HEK293T (cell line): ENCODE results near the gene OR2AT4.
"Not testable (repeated sequence)": the region's sequence is repeated elsewhere in the genome, so short reads cannot be mapped to it uniquely, and the experiment has no call there.

Source experiments
- CTCF ChIA-PET: fragments of 350-600 bp; formaldehyde crosslinking; extraction: SDS; loops from one replicate; lab custom pipeline; 2021; ENCODE audit warnings: antibody characterized with exemption, inconsistent platforms; lab: Yijun Ruan, JAX
- POLR2A ChIA-PET: fragments of 350-600 bp; formaldehyde crosslinking; extraction: SDS; loops from one replicate; lab custom pipeline; 2020; ENCODE audit warnings: antibody characterized with exemption, inconsistent platforms; lab: Yijun Ruan, JAX
- DNase-seq: peaks from one replicate; pipeline ENCODE4 v3.0.0; 2012; ENCODE audit warnings: mixed read lengths; ENCODE audit errors: extremely low spot score
- ARNT ChIP-seq: fragments of 450-650 bp; IDR thresholded peaks from 2 replicates; pipeline ENCODE4 v1.6.1; 2017; ENCODE audit warnings: mild to moderate bottlenecking
- BHLHE40 ChIP-seq: fragments of 450-650 bp; IDR thresholded peaks from 2 replicates; pipeline ENCODE4 v1.6.1; 2016; ENCODE audit warnings: mild to moderate bottlenecking, moderate library complexity, borderline replicate concordance
- CTBP1 ChIP-seq: fragments of 450-650 bp; IDR thresholded peaks from 2 replicates; pipeline ENCODE4 v1.6.1; 2016; ENCODE audit warnings: borderline replicate concordance
- ELF4 ChIP-seq: fragments of 450-650 bp; IDR thresholded peaks from 2 replicates; pipeline ENCODE4 v1.6.1; 2017; ENCODE audit warnings: antibody characterized with exemption
- FOXA1 ChIP-seq: fragments of 450-650 bp; IDR thresholded peaks from 2 replicates; pipeline ENCODE4 v1.6.1; 2016; ENCODE audit warnings: mild to moderate bottlenecking
- FOXK2 ChIP-seq: fragments of 450-650 bp; IDR thresholded peaks from 2 replicates; pipeline ENCODE4 v1.6.1; 2016; ENCODE audit warnings: mild to moderate bottlenecking
- FOXM1 ChIP-seq: fragments of 450-650 bp; IDR thresholded peaks from 2 replicates; pipeline ENCODE4 v1.6.1; 2017; ENCODE audit warnings: mild to moderate bottlenecking, borderline replicate concordance
- HDGF ChIP-seq: fragments of 450-650 bp; IDR thresholded peaks from 2 replicates; pipeline ENCODE4 v1.6.1; 2017; ENCODE audit warnings: antibody characterized with exemption, borderline replicate concordance
- L3MBTL2 ChIP-seq: fragments of 450-650 bp; conservative IDR thresholded peaks from 2 replicates; pipeline ENCODE4 v1.6.1; 2016; ENCODE audit warnings: mild to moderate bottlenecking
- LEF1 ChIP-seq: fragments of 450-650 bp; IDR thresholded peaks from 2 replicates; pipeline ENCODE4 v1.6.1; 2017; ENCODE audit warnings: mild to moderate bottlenecking, borderline replicate concordance
- NFRKB ChIP-seq: fragments of 450-650 bp; IDR thresholded peaks from 2 replicates; pipeline ENCODE4 v1.6.1; 2016; ENCODE audit warnings: mild to moderate bottlenecking, moderate library complexity
- PKNOX1 ChIP-seq: fragments of 450-650 bp; IDR thresholded peaks from 2 replicates; pipeline ENCODE4 v1.6.1; 2016
- SP1 ChIP-seq: fragments of 450-650 bp; IDR thresholded peaks from 2 replicates; pipeline ENCODE4 v1.6.1; 2017
- SUZ12 ChIP-seq: fragments of 450-650 bp; IDR thresholded peaks from 2 replicates; pipeline ENCODE4 v1.6.1; 2016; ENCODE audit warnings: mild to moderate bottlenecking
- TARDBP ChIP-seq: fragments of 450-650 bp; IDR thresholded peaks from 2 replicates; pipeline ENCODE4 v1.6.1; 2016
- ZNF384 ChIP-seq: fragments of 450-650 bp; IDR thresholded peaks from 2 replicates; pipeline ENCODE4 v1.6.1; 2016

Gene OR2AT4

DNA sequence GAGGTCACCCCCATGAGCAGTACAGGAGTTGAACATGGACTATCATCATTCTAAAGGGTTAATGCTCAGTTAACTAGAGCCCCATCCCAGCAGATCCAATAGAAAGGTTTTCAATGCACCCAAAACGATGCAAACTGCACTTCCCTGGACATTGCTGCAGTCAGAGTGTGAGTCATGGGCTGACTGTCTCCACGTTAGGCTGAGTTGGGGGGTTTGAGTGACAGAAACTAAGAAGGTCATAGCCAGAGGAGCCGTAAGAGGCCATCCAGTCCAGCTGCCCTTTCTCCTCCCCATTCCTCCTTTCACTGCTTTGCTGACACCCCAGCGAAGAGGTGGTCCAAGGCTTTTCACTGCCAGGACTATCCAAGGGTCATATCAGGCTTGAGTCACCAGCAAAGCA, 10.5 kb upstream of the OR2AT4 start:
- DNase-seq = no peak
- TF ChIP-seq PKNOX1 (no peak), CTBP1 (no peak), SUZ12 (no peak), LEF1 (no peak)
- CTCF ChIA-PET = no interaction called here

DNA sequence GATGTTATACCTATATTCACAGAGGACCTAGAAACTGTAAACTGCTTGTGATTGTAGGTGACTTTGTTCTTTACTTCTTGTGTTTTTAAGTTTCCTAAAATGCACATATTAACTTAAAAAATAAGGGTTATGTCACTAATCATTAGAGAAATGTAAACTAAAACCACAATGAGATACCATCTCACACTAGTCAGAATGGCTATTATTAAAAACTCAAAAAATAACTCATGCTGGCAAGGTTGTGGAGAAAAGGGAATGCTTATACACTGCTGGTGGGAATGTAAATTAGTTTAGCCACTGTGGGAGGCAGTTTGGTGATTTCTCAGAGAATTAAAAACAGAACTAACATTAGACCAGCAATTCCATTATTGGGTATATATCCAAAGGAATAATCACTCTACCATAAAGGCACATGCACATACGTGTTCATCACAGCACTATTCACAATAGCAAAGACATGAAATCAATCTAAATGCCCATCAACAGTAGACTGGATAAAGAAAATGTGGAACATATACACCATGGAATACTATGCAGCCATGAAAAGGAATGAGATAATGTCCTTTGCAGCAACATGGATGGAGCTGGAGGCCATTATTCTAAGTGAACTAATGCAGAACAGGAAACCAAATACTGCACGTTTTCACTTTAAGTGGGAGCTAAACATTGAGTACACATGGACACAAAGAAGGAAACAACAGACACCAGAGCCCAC, 9.4 kb upstream of the OR2AT4 start:
- CTCF ChIA-PET, DNase-seq, POLR2A ChIA-PET: not testable (repeated sequence)

More for the DNA sequence above, 10.5 kb upstream of the OR2AT4 start:
- POLR2A ChIA-PET = no interaction called here

GRCh38 chr11:75105462-75105925, 8.8 kb upstream of the OR2AT4 start:
- CTCF ChIA-PET = no interaction called here
- POLR2A ChIA-PET = no interaction called here
- DNase-seq = peak; percentile 17
- TF ChIP-seq CTBP1 = no peak
- no peak for TF ChIP-seq ELF4
- TF ChIP-seq L3MBTL2 = no peak

DNA sequence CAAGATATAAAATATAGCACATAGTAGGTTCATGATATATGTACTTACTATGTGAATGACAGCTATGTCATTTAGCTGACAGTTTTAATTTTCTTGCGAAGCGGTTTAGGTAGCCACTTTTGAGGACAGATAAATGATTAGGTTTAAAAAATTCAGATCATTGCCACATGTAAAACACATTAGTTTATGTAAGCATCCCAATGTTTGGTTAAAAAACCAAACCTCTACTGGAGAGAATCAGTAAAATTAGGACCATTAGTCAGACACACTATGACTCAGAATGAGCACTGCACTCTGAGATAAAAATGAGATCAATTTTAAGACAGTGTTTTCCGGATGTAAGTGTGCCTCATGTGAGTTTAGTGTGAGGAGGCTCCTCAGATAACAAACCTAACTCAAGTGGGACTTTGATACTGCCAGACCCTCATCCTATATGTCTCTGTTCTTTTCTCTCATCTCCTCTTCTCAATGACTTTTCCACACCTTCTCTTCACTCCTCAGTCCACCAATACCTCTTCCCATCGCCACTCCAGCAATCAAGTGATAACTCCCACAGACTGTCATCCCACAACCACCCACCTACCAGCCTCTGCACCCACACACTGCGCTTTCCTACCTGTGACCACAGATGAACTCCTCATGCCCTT, 6.8 kb upstream of the OR2AT4 start:
- CTCF ChIA-PET = no interaction called here
- POLR2A ChIA-PET = no interaction called here
- no peak for DNase-seq
- TF ChIP-seq CTBP1 (no peak), BHLHE40 (no peak), SUZ12 (no peak), SP1 (no peak), ZNF384 (no peak), FOXA1 (no peak), LEF1 (no peak), ARNT (no peak), PKNOX1 (no peak), NFRKB (no peak), FOXM1 (no peak), ELF4 (no peak), TARDBP (no peak), FOXK2 (no peak), L3MBTL2 (no peak), HDGF (no peak)

GRCh38 chr11:75101424-75102128, 4.9 kb upstream of the OR2AT4 start:
- CTCF ChIA-PET = no interaction called here
- POLR2A ChIA-PET = no interaction called here
- no peak for TF ChIP-seq FOXK2
- no peak for TF ChIP-seq ARNT
- no peak for TF ChIP-seq BHLHE40
- TF ChIP-seq LEF1 = no peak
- TF ChIP-seq L3MBTL2 = no peak
- no peak for TF ChIP-seq FOXM1
- TF ChIP-seq TARDBP = no peak
- TF ChIP-seq CTBP1 = no peak
- TF ChIP-seq ZNF384 = no peak
- no peak for TF ChIP-seq ELF4
- no peak for TF ChIP-seq FOXA1
- no peak for TF ChIP-seq SP1
- TF ChIP-seq HDGF = no peak
- no peak for TF ChIP-seq PKNOX1
- TF ChIP-seq SUZ12 = no peak
- TF ChIP-seq NFRKB = no peak
- DNase-seq = no peak

DNA sequence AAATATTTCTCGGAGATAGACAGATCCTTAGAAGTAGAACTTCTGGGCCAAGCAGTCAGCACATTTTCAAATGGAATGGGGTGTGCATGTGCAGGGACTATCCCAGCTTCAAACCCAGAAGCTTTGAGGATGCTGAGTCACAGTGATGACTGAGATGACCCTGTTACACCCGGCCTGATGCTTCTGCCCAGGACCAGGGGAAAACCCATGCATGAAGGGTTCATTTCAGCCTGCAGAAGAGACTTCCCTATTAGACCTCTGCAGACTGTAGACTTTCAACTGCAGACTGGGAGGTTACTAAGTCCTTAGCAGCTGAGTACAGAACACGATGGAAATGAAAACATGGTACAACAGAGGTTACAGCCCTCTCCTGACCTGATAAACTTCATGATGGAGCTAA, 3.6 kb upstream of the OR2AT4 start:
- TF ChIP-seq FOXM1 (no peak), TARDBP (no peak), SUZ12 (no peak), ZNF384 (no peak), NFRKB (no peak)
- no peak for DNase-seq
- ChIA-PET CTCF (no interaction called here), POLR2A (no interaction called here)
